Type B pancreatic cell (in vitro differentiated cells): Measurements from ENCODE around the gene TBX6. TPM values are rescaled to one million over a fixed set of nuclear protein-coding genes. Genes with fewer than 3 reads are reported as not detected.
A peak's percentile ranks its signal among the peaks of the same experiment; 100 is the strongest.
"Not testable (repeated sequence)": the region's sequence is repeated elsewhere in the genome, so short reads cannot be mapped to it uniquely, and the experiment has no call there.

ENCODE experiments used
- DNase-seq: peaks from one replicate; pipeline ENCODE4 v3.0.0; 2021; ENCODE audit warnings: mixed read lengths; ENCODE audit not compliant: unreplicated experiment; ENCODE audit errors: extremely low spot score
- H3K27ac Mint-ChIP-seq: 2 replicates; pipeline ENCODE4 v1.8.0; 2021; ENCODE audit warnings: mild to moderate bottlenecking, mixed read lengths
- H3K27me3 Mint-ChIP-seq: 2 replicates; pipeline ENCODE4 v1.8.0; 2021; ENCODE audit warnings: mixed read lengths
- H3K36me3 Mint-ChIP-seq: 2 replicates; pipeline ENCODE4 v1.8.0; 2021; ENCODE audit warnings: mixed read lengths
- H3K4me1 Mint-ChIP-seq: one replicate; pipeline ENCODE4 v1.8.0; 2021; ENCODE audit warnings: mixed read lengths; ENCODE audit not compliant: unreplicated experiment
- H3K4me3 Mint-ChIP-seq: 2 replicates; pipeline ENCODE4 v1.8.0; 2021; ENCODE audit warnings: mild to moderate bottlenecking, mixed read lengths
- H3K9me3 Mint-ChIP-seq: 2 replicates; pipeline ENCODE4 v1.8.0; 2021; ENCODE audit warnings: mixed read lengths
- CTCF ChIP-seq: fragments of 200-600 bp; sonication (generic); conservative IDR thresholded peaks from 2 replicates; pipeline ENCODE4 v1.5.0; 2021; ENCODE audit warnings: antibody characterized with exemption, mild to moderate bottlenecking
- total RNA-seq: library from RNA; stranded (reverse); gene quantifications from 2 replicates; pipeline ENCODE4 v1.2.1, GENCODE V29; 2021; ENCODE audit warnings: low replicate concordance

Gene TBX6
- total RNA-seq, 1 donor from 2014 or later, result 1.6 TPM

- Mint-ChIP-seq H3K4me1 (peaks cover 22% of the 10 kb centered on the region), H3K27me3 (no peaks in the 10 kb centered on the region), H3K27ac (peak overlapping the region; percentile 85), H3K4me3 (peak overlapping the region; percentile 61), H3K9me3 (no peaks in the 10 kb centered on the region), H3K36me3 (peaks cover 3% of the 10 kb centered on the region)
- no peak for DNase-seq
- no peak for TF ChIP-seq CTCF
These were observed 28.8 kb upstream of the TBX6 start for GRCh38 chr16:30120340-30121105.

GRCh38 chr16:30119428-30119827 is 27.7 kb upstream of the TBX6 start:
- H3K27ac Mint-ChIP-seq, result peak overlapping the region; percentile 85
- no peaks in the 10 kb centered on the region for H3K27me3 Mint-ChIP-seq
- TF ChIP-seq CTCF, result no peak
- H3K36me3 Mint-ChIP-seq, result peaks cover 3% of the 10 kb centered on the region
- H3K9me3 Mint-ChIP-seq, result no peaks in the 10 kb centered on the region
- H3K4me1 Mint-ChIP-seq, result peaks cover 19% of the 10 kb centered on the region
- DNase-seq, result no peak
- H3K4me3 Mint-ChIP-seq, result peak overlapping the region; percentile 49

GRCh38 chr16:30117768-30118167 is 26.0 kb upstream of the TBX6 start:
- no peak for TF ChIP-seq CTCF
- no peak overlapping the region for H3K4me3 Mint-ChIP-seq
- H3K36me3 Mint-ChIP-seq, result peaks cover 3% of the 10 kb centered on the region
- no peaks in the 10 kb centered on the region for H3K9me3 Mint-ChIP-seq
- no peak overlapping the region for H3K27ac Mint-ChIP-seq
- H3K4me1 Mint-ChIP-seq, result peaks cover 14% of the 10 kb centered on the region
- no peak for DNase-seq
- H3K27me3 Mint-ChIP-seq, result no peaks in the 10 kb centered on the region

GRCh38 chr16:30116291-30117207 is 24.8 kb upstream of the TBX6 start:
- peaks cover 8% of the 10 kb centered on the region for H3K4me1 Mint-ChIP-seq
- peaks cover 3% of the 10 kb centered on the region for H3K36me3 Mint-ChIP-seq
- DNase-seq, result no peak
- TF ChIP-seq CTCF, result no peak
- no peak overlapping the region for H3K4me3 Mint-ChIP-seq
- H3K9me3 Mint-ChIP-seq, result no peaks in the 10 kb centered on the region
- peak overlapping the region; percentile 29 for H3K27ac Mint-ChIP-seq
- no peaks in the 10 kb centered on the region for H3K27me3 Mint-ChIP-seq

GRCh38 chr16:30115238-30115637 is 23.5 kb upstream of the TBX6 start:
- no peak for DNase-seq
- H3K4me3 Mint-ChIP-seq, result no peak overlapping the region
- TF ChIP-seq CTCF, result no peak
- H3K9me3 Mint-ChIP-seq, result no peaks in the 10 kb centered on the region
- H3K27ac Mint-ChIP-seq, result peak overlapping the region; percentile 58
- H3K27me3 Mint-ChIP-seq, result no peaks in the 10 kb centered on the region
- peaks cover 5% of the 10 kb centered on the region for H3K4me1 Mint-ChIP-seq
- peaks cover 9% of the 10 kb centered on the region for H3K36me3 Mint-ChIP-seq

GRCh38 chr16:30114833-30115232 is 23.1 kb upstream of the TBX6 start:
- H3K27me3 Mint-ChIP-seq, H3K4me3 Mint-ChIP-seq, H3K4me1 Mint-ChIP-seq, H3K36me3 Mint-ChIP-seq, DNase-seq, H3K9me3 Mint-ChIP-seq: not testable (repeated sequence)
- peak overlapping the region; percentile 58 for H3K27ac Mint-ChIP-seq
